Kidney glomerular epithelial cell (primary cell): ENCODE measurements around the gene LYVE1.

Experiments
- DNase-seq: peaks from one replicate; lab custom pipeline; 2025; lab: John Stamatoyannopoulos, UW

The LYVE1 gene

DNA sequence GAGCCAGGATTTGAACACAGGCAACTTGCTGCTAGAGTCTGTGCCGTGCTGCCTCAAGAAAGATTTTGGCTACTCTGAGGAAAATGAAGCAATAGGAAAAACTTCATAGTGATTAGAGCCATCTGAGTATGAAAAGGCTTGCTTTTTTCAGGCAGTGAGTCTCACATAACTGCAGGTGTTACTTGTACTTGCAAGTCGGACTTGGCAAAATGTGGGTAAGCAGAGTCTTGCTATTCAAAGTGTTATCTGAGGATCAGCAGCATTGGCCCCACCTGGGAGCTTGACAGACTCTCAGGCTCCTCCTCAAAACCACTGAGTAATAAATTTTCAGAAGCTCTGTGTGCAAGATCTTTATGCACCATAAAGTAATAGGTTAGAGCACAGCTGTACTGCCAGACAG is 45.5 kb downstream of the LYVE1 start:
- no peak for DNase-seq

DNA sequence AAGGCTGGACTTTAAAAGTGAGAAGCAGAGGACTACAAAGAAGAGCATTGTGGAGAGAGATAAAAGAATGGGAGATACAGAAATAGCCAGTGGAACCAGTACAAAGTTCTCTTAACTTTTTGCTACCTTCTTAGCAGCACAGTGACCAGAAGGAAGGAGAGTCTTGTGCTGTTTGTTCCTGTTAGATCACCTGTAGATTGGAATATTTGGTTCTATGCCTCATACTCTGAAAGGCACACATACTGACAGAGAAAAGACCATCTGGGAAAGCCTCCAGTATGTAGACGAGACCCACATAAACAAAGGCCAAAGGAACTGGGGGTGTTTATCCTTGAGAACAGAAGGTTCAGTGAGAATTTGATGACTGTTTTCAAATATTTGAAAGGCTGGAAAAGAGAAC is 46.2 kb downstream of the LYVE1 start:
- no peak for DNase-seq

GRCh38 chr11:10520562-10520961 is 47.9 kb downstream of the LYVE1 start:
- DNase-seq, result no peak

DNA sequence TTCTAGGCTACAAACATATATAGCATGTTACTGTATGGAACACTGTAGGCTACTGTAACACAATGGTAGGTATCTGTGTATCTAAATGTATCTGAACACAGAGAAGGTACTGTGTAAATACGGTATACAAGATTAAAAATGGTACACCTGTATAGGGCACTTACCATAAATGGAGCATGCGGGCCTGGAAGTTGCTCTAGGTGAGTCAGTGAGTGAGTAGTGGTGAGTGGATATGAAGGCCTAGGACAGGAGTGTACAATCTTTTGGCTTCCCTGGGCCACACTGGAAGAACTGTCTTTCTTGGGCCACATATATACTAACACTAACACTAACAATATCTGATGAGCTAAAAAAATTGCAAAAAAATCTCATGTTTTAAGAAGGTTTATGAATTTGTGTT is 48.8 kb downstream of the LYVE1 start:
- DNase-seq, result no peak

DNA sequence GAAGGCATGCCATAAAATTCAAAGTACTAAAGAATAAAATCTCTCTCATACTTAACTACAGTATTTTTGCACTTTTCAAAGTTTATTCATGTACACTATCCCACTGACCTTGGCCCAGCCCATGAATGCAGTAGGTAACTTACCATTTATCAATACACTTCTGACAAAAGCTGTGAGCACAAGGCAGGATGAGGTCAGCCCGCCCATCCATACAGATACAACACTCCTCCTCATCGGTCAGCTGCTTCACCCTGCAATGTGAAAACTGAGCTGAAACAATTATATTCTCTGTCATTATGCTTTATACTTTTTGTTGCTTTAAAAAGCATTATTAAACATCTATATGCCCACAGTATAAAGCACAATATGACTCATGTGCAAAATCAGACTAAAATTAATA is 49.6 kb downstream of the LYVE1 start:
- peak; percentile 6 for DNase-seq

GRCh38 chr11:10518123-10518522 is 50.3 kb downstream of the LYVE1 start:
- no peak for DNase-seq

- DNase-seq, result no peak
Observed at GRCh38 chr11:10515418-10515817, 53.0 kb downstream of the LYVE1 start.

GRCh38 chr11:10514709-10515108 is 53.8 kb downstream of the LYVE1 start:
- no peak for DNase-seq

GRCh38 chr11:10514202-10514601 is 54.3 kb downstream of the LYVE1 start:
- DNase-seq, result no peak

GRCh38 chr11:10511181-10511621 is 57.3 kb downstream of the LYVE1 start:
- DNase-seq, result no peak
